Measurements from ENCODE around the gene ORMDL3. TPM values are rescaled to one million over a fixed set of nuclear protein-coding genes. Genes with fewer than 3 reads are reported as not detected.

Gene ORMDL3
- total and polyA plus RNA-seq, 2 experiments from 2014 or later, result 33.6 to 38.5 TPM

- H3K27ac ChIP-seq (ENCODE audit: low read depth), result no peak overlapping the region
- H3K27ac Mint-ChIP-seq, result no peak overlapping the region
- no peaks in the 10 kb centered on the region for H3K36me3 Mint-ChIP-seq (ENCODE audit: low read depth)
- H3K4me2 ChIP-seq, result no peak overlapping the region
- no peaks in the 10 kb centered on the region for H3K9me2 ChIP-seq (ENCODE audit: insufficient read depth)
- H3K36me3 ChIP-seq (ENCODE audit: insufficient read depth), result no peaks in the 10 kb centered on the region
- no peaks in the 10 kb centered on the region for H3K79me2 ChIP-seq (replicated peaks; ENCODE audit: insufficient read depth)
- DNase-seq (ENCODE audit: low spot score) (no peak), ATAC-seq (no peak)
- H4K20me1 ChIP-seq (replicated peaks; ENCODE audit: insufficient read depth), result no peaks in the 10 kb centered on the region
- H3K27me3 Mint-ChIP-seq (ENCODE audit: insufficient read depth, low read depth, poor library complexity), result peaks cover 26% of the 10 kb centered on the region
- TF ChIP-seq ZNF331 (CRISPR knock-in tag; IDR thresholded peaks at IDR 0.05; ENCODE audit: low read depth) (no peak), JUNB (IDR thresholded peaks at IDR 0.05; ENCODE audit: unreplicated experiment) (no peak), NANOG (IDR thresholded peaks at IDR 0.05; ENCODE audit: borderline replicate concordance) (no peak), ZNF462 (CRISPR knock-in tag; IDR thresholded peaks at IDR 0.05) (no peak), ETS1 (IDR thresholded peaks at IDR 0.05) (no peak), CTCF (conservative IDR thresholded peaks at IDR 0.05; ENCODE audit: low read depth in 2 of 2) (no peak), STAT1 (IDR thresholded peaks at IDR 0.05; ENCODE audit: unreplicated experiment) (no peak), POLR2AphosphoS5 (IDR thresholded peaks at IDR 0.05; ENCODE audit: low read depth) (no peak)
- H3K4me1 Mint-ChIP-seq, result peaks cover 22% of the 10 kb centered on the region
- H3K4me3 ChIP-seq, result no peak overlapping the region
- no peaks in the 10 kb centered on the region for H3K9me3 Mint-ChIP-seq
- 0 out of 2 replicates have a peak, but pooled peaks cover 4% of the 10 kb centered on the region for H3K27me3 ChIP-seq (ENCODE audit: insufficient read depth)
- H2AFZ ChIP-seq, result no peak overlapping the region
- H3K4me3 Mint-ChIP-seq, result no peak overlapping the region
- H3K4me1 ChIP-seq (ENCODE audit: insufficient read depth), result peaks cover 10% of the 10 kb centered on the region; the same call in 1 of the 2 replicates
- H3F3A ChIP-seq (replicated peaks; ENCODE audit: low read depth), result 0 out of 2 replicates have a peak, but pooled peaks cover 7% of the 10 kb centered on the region
These were observed 28.4 kb upstream of the ORMDL3 start for GRCh38 chr17:39955726-39956225.
